Mesendoderm (in vitro differentiated cells): ENCODE data around the gene AKNA.
A peak's percentile ranks its signal among the peaks of the same experiment; 100 is the strongest.

ENCODE experiments used
- DNase-seq: peaks from one replicate; pipeline ENCODE4 v3.0.0; 2013
- H2AK5ac ChIP-seq: 2 replicates; pipeline ENCODE4 v1.6.1; 2013; ENCODE audit warnings: low read length, inconsistent platforms
- H2BK120ac ChIP-seq: 2 replicates; pipeline ENCODE4 v1.6.1; 2013; ENCODE audit warnings: low read depth, mild to moderate bottlenecking, low read length, moderate library complexity, mixed read lengths
- H2BK15ac ChIP-seq: replicated peaks from 2 replicates; pipeline ENCODE4 v1.6.1; 2013; ENCODE audit warnings: low read depth, mild to moderate bottlenecking, moderate library complexity
- H2BK5ac ChIP-seq: 2 replicates; pipeline ENCODE4 v1.6.1; 2013; ENCODE audit warnings: low read length, inconsistent platforms
- H3K18ac ChIP-seq: 2 replicates; pipeline ENCODE4 v1.6.1; 2013; ENCODE audit warnings: mild to moderate bottlenecking, low read length, mixed read lengths
- H3K23ac ChIP-seq: one replicate; pipeline ENCODE4 v1.6.1; 2013; ENCODE audit warnings: low read length
- H3K27ac ChIP-seq: 2 replicates; pipeline ENCODE4 v1.5.1; 2013; ENCODE audit warnings: low read depth, mild to moderate bottlenecking, inconsistent platforms, low read length, moderate library complexity
- H3K27me3 ChIP-seq: 2 replicates; pipeline ENCODE4 v1.6.1; 2013; ENCODE audit warnings: low read length, control low read depth, mild to moderate bottlenecking, inconsistent platforms; ENCODE audit not compliant: insufficient read depth, poor library complexity
- H3K36me3 ChIP-seq: 2 replicates; pipeline ENCODE4 v1.6.1; 2013; ENCODE audit warnings: low read length, inconsistent platforms; ENCODE audit not compliant: control insufficient read depth, insufficient read depth
- H3K4ac ChIP-seq: one replicate; pipeline ENCODE4 v1.6.1; 2013; ENCODE audit warnings: low read depth, mild to moderate bottlenecking, low read length, moderate library complexity
- H3K4me1 ChIP-seq: 2 replicates; pipeline ENCODE4 v1.6.1; 2013; ENCODE audit warnings: low read depth, low read length, inconsistent platforms; ENCODE audit not compliant: control insufficient read depth
- H3K4me2 ChIP-seq: 2 replicates; pipeline ENCODE4 v1.6.1; 2013; ENCODE audit warnings: low read length
- H3K4me3 ChIP-seq: 2 replicates; pipeline ENCODE4 v1.5.1; 2013; ENCODE audit warnings: mild to moderate bottlenecking, low read length
- H3K56ac ChIP-seq: one replicate; pipeline ENCODE4 v1.6.1; 2013; ENCODE audit warnings: low read length
- H3K79me1 ChIP-seq: 2 replicates; pipeline ENCODE4 v1.6.1; 2013; ENCODE audit warnings: low read length, inconsistent platforms
- H3K79me2 ChIP-seq: 2 replicates; pipeline ENCODE4 v1.6.1; 2013; ENCODE audit warnings: mild to moderate bottlenecking, low read length; ENCODE audit not compliant: control insufficient read depth, insufficient read depth
- H3K9ac ChIP-seq: 2 replicates; pipeline ENCODE4 v1.6.1; 2013; ENCODE audit warnings: low read length, inconsistent platforms
- H4K5ac ChIP-seq: one replicate; pipeline ENCODE4 v1.6.1; 2013; ENCODE audit warnings: low read length
- H4K8ac ChIP-seq: one replicate; pipeline ENCODE4 v1.6.1; 2013; ENCODE audit warnings: low read depth, mild to moderate bottlenecking, control low read depth, low read length, moderate library complexity
- WGBS: extraction: QIAGEN DNeasy Blood & Tissue Kit; methylation state at CpG from one replicate; pipeline ENCODE4 v1.1.7; 2013; ENCODE audit warnings: low lambda C conversion rate, missing lambda C conversion rate; ENCODE audit not compliant: insufficient coverage; ENCODE audit errors: extremely low coverage; 5-methylcytosine and 5-hydroxymethylcytosine counted together

Gene AKNA

GRCh38 chr9:114409103-114409780 is 21.5 kb upstream of the AKNA start:
- Histone ChIP-seq H3K27ac (no peak overlapping the region), H3K27me3 (no peaks in the 10 kb centered on the region), H3K4ac (no peak overlapping the region), H4K8ac (no peak overlapping the region), H2BK15ac (no peak overlapping the region), H3K79me2 (no peaks in the 10 kb centered on the region), H3K4me1 (peaks cover 2% of the 10 kb centered on the region), H3K4me2 (no peak overlapping the region), H3K23ac (no peak overlapping the region), H3K36me3 (no peaks in the 10 kb centered on the region), H2BK5ac (no peak overlapping the region), H4K5ac (no peak overlapping the region), H2AK5ac (no peak overlapping the region), H3K56ac (no peak overlapping the region), H2BK120ac (no peak overlapping the region), H3K4me3 (no peak overlapping the region), H3K18ac (no peak overlapping the region), H3K79me1 (no peaks in the 10 kb centered on the region), H3K9ac (no peak overlapping the region)
- no CpG with 5 or more reads among the region's 11 CpGs for WGBS
- DNase-seq, result peak; percentile 88

GRCh38 chr9:114408645-114409044 is 20.9 kb upstream of the AKNA start:
- no peaks in the 10 kb centered on the region for H3K79me2 ChIP-seq
- peaks cover 2% of the 10 kb centered on the region for H3K4me1 ChIP-seq
- no peaks in the 10 kb centered on the region for H3K79me1 ChIP-seq
- H2BK120ac ChIP-seq, result no peak overlapping the region
- H2AK5ac ChIP-seq, result no peak overlapping the region
- H3K23ac ChIP-seq, result no peak overlapping the region
- no peak overlapping the region for H2BK5ac ChIP-seq
- H3K27ac ChIP-seq, result no peak overlapping the region
- H2BK15ac ChIP-seq, result no peak overlapping the region
- no peak overlapping the region for H3K9ac ChIP-seq
- no peak overlapping the region for H4K5ac ChIP-seq
- H3K4me2 ChIP-seq, result no peak overlapping the region
- H4K8ac ChIP-seq, result no peak overlapping the region
- H3K36me3 ChIP-seq, result no peaks in the 10 kb centered on the region
- no peak overlapping the region for H3K56ac ChIP-seq
- no peak for DNase-seq
- no peak overlapping the region for H3K4me3 ChIP-seq
- no CpG with 5 or more reads among the region's 7 CpGs for WGBS
- no peak overlapping the region for H3K18ac ChIP-seq
- no peak overlapping the region for H3K4ac ChIP-seq
- no peaks in the 10 kb centered on the region for H3K27me3 ChIP-seq

GRCh38 chr9:114407889-114408288 is 20.1 kb upstream of the AKNA start:
- no peak overlapping the region for H3K4me3 ChIP-seq
- H3K36me3 ChIP-seq, result no peaks in the 10 kb centered on the region
- no peak overlapping the region for H4K8ac ChIP-seq
- no peak overlapping the region for H3K27ac ChIP-seq
- no peak overlapping the region for H3K18ac ChIP-seq
- WGBS, result no CpG with 5 or more reads among the region's 5 CpGs
- no peaks in the 10 kb centered on the region for H3K79me2 ChIP-seq
- H2BK5ac ChIP-seq, result no peak overlapping the region
- no peak overlapping the region for H3K23ac ChIP-seq
- H3K27me3 ChIP-seq, result no peaks in the 10 kb centered on the region
- H3K56ac ChIP-seq, result no peak overlapping the region
- no peak overlapping the region for H2AK5ac ChIP-seq
- H3K4me1 ChIP-seq, result peaks cover 2% of the 10 kb centered on the region
- no peak overlapping the region for H3K4me2 ChIP-seq
- no peaks in the 10 kb centered on the region for H3K79me1 ChIP-seq
- DNase-seq, result no peak
- no peak overlapping the region for H3K4ac ChIP-seq
- H4K5ac ChIP-seq, result no peak overlapping the region
- H3K9ac ChIP-seq, result no peak overlapping the region
- no peak overlapping the region for H2BK120ac ChIP-seq
- H2BK15ac ChIP-seq, result no peak overlapping the region

GRCh38 chr9:114406441-114406840 is 18.7 kb upstream of the AKNA start:
- Histone ChIP-seq H2BK5ac (no peak overlapping the region), H3K4me3 (no peak overlapping the region), H3K36me3 (no peaks in the 10 kb centered on the region), H2AK5ac (no peak overlapping the region), H3K56ac (no peak overlapping the region), H3K27ac (no peak overlapping the region), H3K79me2 (no peaks in the 10 kb centered on the region), H3K4me1 (peaks cover 2% of the 10 kb centered on the region), H4K5ac (no peak overlapping the region), H3K27me3 (no peaks in the 10 kb centered on the region), H3K9ac (no peak overlapping the region), H4K8ac (no peak overlapping the region), H3K4ac (no peak overlapping the region), H3K23ac (no peak overlapping the region), H2BK120ac (no peak overlapping the region), H3K18ac (no peak overlapping the region), H3K79me1 (no peaks in the 10 kb centered on the region), H2BK15ac (no peak overlapping the region), H3K4me2 (no peak overlapping the region)
- no CpG with 5 or more reads among the region's 13 CpGs for WGBS
- DNase-seq, result no peak

- Histone ChIP-seq H3K18ac (no peak overlapping the region), H3K4me3 (no peak overlapping the region), H3K4me2 (no peak overlapping the region), H2AK5ac (no peak overlapping the region), H3K27ac (no peak overlapping the region), H2BK5ac (no peak overlapping the region), H4K5ac (no peak overlapping the region), H2BK120ac (no peak overlapping the region), H3K4me1 (peaks cover 2% of the 10 kb centered on the region), H2BK15ac (no peak overlapping the region), H3K56ac (peak overlapping the region; percentile 40), H3K23ac (no peak overlapping the region), H3K27me3 (no peaks in the 10 kb centered on the region), H4K8ac (no peak overlapping the region), H3K79me2 (no peaks in the 10 kb centered on the region), H3K79me1 (no peaks in the 10 kb centered on the region), H3K36me3 (no peaks in the 10 kb centered on the region), H3K9ac (peak overlapping the region; percentile 6), H3K4ac (no peak overlapping the region)
- no CpG with 5 or more reads among the region's 15 CpGs for WGBS
- peak; percentile 90 for DNase-seq
These were observed 17.7 kb upstream of the AKNA start for GRCh38 chr9:114405294-114406034.
